PC-9 (cell line): Measurements from ENCODE around the gene MED13L.

ENCODE experiments used
- EZH2 ChIP-seq: fragments of 200-600 bp; sonication (generic); IDR thresholded peaks from 2 replicates; pipeline ENCODE4 v1.8.0; 2017; ENCODE audit warnings: antibody characterized with exemption, low read depth
- TF ChIP-seq, protein P1 (sequence below): fragments of 200-600 bp; sonication (generic); conservative IDR thresholded peaks from 2 replicates; pipeline ENCODE4 v1.6.1; 2017; ENCODE audit warnings: mixed run types, antibody characterized with exemption, mild to moderate bottlenecking, moderate library complexity

DNA sequence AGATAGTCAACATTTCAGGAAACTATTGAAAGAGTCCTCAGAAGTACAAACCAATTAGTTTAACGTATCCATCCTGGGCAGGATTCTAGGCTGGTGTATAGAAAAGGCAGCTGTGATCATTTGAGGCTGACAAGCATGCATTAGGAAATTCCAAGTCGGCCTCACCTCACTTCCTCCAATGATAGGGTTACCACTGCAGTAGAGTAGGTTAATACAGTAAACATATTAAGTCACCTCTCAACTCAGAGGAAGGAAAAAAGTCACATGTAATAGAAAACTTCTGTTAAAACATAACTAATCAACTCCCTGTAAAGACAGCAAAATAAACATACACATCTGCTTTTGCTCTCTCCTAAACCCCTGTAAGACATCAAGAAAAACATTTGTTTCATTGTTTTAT, 33.5 kb downstream of the MED13L start:
- TF ChIP-seq EZH2: no peak
- TF ChIP-seq, protein P1, sequence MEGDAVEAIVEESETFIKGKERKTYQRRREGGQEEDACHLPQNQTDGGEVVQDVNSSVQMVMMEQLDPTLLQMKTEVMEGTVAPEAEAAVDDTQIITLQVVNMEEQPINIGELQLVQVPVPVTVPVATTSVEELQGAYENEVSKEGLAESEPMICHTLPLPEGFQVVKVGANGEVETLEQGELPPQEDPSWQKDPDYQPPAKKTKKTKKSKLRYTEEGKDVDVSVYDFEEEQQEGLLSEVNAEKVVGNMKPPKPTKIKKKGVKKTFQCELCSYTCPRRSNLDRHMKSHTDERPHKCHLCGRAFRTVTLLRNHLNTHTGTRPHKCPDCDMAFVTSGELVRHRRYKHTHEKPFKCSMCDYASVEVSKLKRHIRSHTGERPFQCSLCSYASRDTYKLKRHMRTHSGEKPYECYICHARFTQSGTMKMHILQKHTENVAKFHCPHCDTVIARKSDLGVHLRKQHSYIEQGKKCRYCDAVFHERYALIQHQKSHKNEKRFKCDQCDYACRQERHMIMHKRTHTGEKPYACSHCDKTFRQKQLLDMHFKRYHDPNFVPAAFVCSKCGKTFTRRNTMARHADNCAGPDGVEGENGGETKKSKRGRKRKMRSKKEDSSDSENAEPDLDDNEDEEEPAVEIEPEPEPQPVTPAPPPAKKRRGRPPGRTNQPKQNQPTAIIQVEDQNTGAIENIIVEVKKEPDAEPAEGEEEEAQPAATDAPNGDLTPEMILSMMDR: no peak
